ENCODE data around the gene PAOX.

GRCh38 chr10:133415752-133416151 is 36.7 kb downstream of the PAOX start:
- TF ChIP-seq ZNF530 (tag by site-specific recombination; IDR thresholded peaks at IDR 0.05; ENCODE audit: low read depth) (no peak), TCF7L2 (IDR thresholded peaks at IDR 0.05; ENCODE audit: borderline replicate concordance, low read depth, low read length) (no peak), ZNF211 (tag by site-specific recombination; IDR thresholded peaks at IDR 0.05; ENCODE audit: low read depth) (no peak), REST (tag by site-specific recombination; IDR thresholded peaks at IDR 0.05) (no peak), ZNF274 (IDR thresholded peaks at IDR 0.05; ENCODE audit: low read length) (no peak), ZNF274 (tag by site-specific recombination; IDR thresholded peaks at IDR 0.05; ENCODE audit: borderline replicate concordance) (no peak), YY1 (tag by site-specific recombination; IDR thresholded peaks at IDR 0.05) (no peak), ZNF777 (tag by site-specific recombination; IDR thresholded peaks at IDR 0.05; ENCODE audit: borderline replicate concordance) (no peak), ZNF138 (tag by site-specific recombination; IDR thresholded peaks at IDR 0.05; ENCODE audit: borderline replicate concordance) (no peak), TRIM28 (IDR thresholded peaks at IDR 0.05; ENCODE audit: borderline replicate concordance, low read length) (no peak), REPIN1 (tag by site-specific recombination; IDR thresholded peaks at IDR 0.05; ENCODE audit: low read depth) (no peak), ZNF350 (tag by site-specific recombination; IDR thresholded peaks at IDR 0.05) (no peak), PRDM2 (tag by site-specific recombination; IDR thresholded peaks at IDR 0.05; ENCODE audit: borderline replicate concordance) (no peak)
- TF ChIP-seq, protein P1, sequence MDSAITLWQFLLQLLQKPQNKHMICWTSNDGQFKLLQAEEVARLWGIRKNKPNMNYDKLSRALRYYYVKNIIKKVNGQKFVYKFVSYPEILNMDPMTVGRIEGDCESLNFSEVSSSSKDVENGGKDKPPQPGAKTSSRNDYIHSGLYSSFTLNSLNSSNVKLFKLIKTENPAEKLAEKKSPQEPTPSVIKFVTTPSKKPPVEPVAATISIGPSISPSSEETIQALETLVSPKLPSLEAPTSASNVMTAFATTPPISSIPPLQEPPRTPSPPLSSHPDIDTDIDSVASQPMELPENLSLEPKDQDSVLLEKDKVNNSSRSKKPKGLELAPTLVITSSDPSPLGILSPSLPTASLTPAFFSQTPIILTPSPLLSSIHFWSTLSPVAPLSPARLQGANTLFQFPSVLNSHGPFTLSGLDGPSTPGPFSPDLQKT (IDR thresholded peaks at IDR 0.05; ENCODE audit: borderline replicate concordance, low read depth, low read length), result no peak
- TF ChIP-seq, protein P2, sequence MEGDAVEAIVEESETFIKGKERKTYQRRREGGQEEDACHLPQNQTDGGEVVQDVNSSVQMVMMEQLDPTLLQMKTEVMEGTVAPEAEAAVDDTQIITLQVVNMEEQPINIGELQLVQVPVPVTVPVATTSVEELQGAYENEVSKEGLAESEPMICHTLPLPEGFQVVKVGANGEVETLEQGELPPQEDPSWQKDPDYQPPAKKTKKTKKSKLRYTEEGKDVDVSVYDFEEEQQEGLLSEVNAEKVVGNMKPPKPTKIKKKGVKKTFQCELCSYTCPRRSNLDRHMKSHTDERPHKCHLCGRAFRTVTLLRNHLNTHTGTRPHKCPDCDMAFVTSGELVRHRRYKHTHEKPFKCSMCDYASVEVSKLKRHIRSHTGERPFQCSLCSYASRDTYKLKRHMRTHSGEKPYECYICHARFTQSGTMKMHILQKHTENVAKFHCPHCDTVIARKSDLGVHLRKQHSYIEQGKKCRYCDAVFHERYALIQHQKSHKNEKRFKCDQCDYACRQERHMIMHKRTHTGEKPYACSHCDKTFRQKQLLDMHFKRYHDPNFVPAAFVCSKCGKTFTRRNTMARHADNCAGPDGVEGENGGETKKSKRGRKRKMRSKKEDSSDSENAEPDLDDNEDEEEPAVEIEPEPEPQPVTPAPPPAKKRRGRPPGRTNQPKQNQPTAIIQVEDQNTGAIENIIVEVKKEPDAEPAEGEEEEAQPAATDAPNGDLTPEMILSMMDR (tag by site-specific recombination; IDR thresholded peaks at IDR 0.05), result no peak

Data from HEK293 (cell line).